ENCODE data around the gene CCDC184.

DNA sequence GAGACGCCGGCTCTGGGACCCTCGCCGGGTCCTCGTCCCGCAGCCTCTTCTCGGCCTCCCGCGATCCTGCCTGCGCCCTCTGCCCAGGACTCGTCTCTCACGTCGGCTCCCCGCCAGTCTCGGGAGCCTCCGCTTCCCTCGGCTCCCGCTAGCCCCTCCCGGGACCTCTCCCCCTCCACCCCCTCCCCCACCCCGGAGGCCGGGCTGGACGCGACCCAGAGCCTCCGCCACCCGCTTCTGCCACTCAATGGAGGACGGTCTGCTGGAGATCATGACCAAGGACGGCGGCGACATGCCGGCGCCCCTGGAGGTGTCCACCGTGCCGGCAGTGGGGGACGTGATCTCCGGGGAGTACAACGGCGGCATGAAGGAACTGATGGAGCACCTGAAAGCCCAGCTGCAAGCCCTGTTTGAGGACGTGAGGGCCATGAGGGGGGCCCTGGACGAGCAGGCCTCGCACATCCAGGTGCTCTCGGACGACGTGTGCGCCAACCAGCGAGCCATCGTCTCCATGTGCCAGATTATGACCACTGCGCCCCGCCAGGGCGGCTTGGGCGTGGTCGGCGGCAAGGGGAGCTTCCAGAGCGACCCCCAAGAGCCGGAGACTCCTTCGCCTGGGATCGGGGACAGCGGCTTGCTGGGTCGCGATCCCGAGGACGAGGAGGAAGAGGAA is 568 bp downstream of the CCDC184 start:
- TF ChIP-seq, protein P1, sequence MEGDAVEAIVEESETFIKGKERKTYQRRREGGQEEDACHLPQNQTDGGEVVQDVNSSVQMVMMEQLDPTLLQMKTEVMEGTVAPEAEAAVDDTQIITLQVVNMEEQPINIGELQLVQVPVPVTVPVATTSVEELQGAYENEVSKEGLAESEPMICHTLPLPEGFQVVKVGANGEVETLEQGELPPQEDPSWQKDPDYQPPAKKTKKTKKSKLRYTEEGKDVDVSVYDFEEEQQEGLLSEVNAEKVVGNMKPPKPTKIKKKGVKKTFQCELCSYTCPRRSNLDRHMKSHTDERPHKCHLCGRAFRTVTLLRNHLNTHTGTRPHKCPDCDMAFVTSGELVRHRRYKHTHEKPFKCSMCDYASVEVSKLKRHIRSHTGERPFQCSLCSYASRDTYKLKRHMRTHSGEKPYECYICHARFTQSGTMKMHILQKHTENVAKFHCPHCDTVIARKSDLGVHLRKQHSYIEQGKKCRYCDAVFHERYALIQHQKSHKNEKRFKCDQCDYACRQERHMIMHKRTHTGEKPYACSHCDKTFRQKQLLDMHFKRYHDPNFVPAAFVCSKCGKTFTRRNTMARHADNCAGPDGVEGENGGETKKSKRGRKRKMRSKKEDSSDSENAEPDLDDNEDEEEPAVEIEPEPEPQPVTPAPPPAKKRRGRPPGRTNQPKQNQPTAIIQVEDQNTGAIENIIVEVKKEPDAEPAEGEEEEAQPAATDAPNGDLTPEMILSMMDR (IDR thresholded peaks at IDR 0.05): no peak
- TF ChIP-seq POLR2A (IDR thresholded peaks at IDR 0.05): no peak
